H7 (cell line): ENCODE measurements around the gene ARX. TPM values are rescaled to one million over a fixed set of nuclear protein-coding genes. Genes with fewer than 3 reads are reported as not detected.

Experiments used
- DNase-seq: peaks from one replicate; pipeline ENCODE4 v3.0.0; 2012
- H3K27me3 ChIP-seq: 2 replicates; pipeline ENCODE4 v1.6.0; 2011; ENCODE audit warnings: mild to moderate bottlenecking, low read length; ENCODE audit not compliant: control insufficient read depth, insufficient read depth
- H3K36me3 ChIP-seq: replicated peaks from 2 replicates; pipeline ENCODE4 v1.5.1; 2011; ENCODE audit warnings: low read length; ENCODE audit not compliant: control insufficient read depth, insufficient read depth
- H3K4me3 ChIP-seq: 2 replicates; pipeline ENCODE4 v1.5.1; 2011; ENCODE audit warnings: low read depth, mild to moderate bottlenecking, control low read depth, low read length, moderate library complexity; ENCODE audit not compliant: insufficient read depth
- total RNA-seq: library from RNA; depleted of rRNA; stranded (reverse); fragments of >200 nt; shearing (Covaris generic); gene quantifications from 2 replicates; pipeline ENCODE4 v1.2.3, GENCODE V29; 2014; rRNA removed

ARX gene
- total RNA-seq = not detected in 2 replicates

GRCh38 chrX:25015486-25016360, at the start of gene ARX:
ARX (minus strand) TSS chrX:25015965; CDS start chrX:25015737, 228 bp downstream.
- Histone ChIP-seq H3K36me3 (no peaks in the 10 kb centered on the region), H3K27me3 (peaks cover 98% of the 10 kb centered on the region), H3K4me3 (peak within 1 kb of the TSS; percentile 34)
- DNase-seq = peak; percentile 100

DNA sequence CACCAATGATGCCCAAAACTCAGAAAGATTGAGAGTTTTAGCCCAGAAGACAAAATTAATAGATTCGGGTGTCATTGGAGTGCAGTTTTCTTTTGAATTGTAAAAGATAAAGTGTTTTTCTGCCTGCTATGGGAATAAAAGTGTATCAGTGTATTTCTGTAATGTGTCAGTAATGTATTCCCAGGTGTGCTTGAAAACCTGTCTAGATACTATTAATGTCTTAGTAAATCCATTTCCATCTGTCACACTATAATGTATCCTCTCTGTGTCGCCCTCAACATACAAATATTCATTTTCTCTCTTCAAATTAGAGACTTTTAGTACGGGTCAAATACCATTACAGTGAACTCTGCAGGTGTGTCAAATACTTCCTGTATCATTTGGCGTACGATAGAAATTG, 43.5 kb upstream of the ARX start:
- no peak overlapping the region for H3K4me3 ChIP-seq
- no peaks in the 10 kb centered on the region for H3K27me3 ChIP-seq
- DNase-seq = no peak
- H3K36me3 ChIP-seq = no peaks in the 10 kb centered on the region

DNA sequence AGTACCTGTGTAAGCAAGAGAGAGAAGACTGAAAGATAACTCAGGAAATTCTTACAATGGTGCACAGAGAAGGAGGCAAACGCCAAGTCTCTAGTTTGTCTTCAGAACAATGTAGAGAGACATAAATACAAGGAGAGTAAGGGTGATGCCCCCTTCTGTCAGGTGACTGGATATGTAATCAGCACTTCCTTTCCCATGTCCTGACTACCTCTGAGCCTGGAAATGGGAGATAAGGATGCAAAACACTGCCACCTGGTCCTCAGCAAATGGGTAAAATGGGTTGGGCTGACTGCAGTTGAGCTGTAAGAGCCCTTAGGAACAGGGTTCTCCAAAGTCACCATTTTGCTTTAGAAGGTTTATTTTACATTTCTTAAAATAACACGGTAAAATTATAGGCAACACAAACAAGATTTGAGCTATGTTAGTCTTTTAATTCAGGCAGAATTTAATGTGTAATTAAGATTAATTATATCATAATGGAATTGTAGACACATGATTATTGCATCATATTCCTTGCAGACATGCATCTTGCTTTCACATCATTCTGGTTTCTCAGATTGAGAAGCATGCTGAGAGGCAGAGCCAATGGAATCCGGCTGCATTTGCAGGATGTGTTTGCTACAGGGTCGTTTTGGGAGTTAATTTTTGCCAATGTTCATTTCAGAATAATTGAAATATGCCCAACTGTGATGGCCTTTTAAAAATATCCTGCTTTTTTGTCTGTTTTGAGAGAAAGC, 37.2 kb upstream of the ARX start:
- no peak for DNase-seq
- H3K36me3 ChIP-seq = no peaks in the 10 kb centered on the region
- H3K27me3 ChIP-seq = no peaks in the 10 kb centered on the region
- H3K4me3 ChIP-seq = no peak overlapping the region

DNA sequence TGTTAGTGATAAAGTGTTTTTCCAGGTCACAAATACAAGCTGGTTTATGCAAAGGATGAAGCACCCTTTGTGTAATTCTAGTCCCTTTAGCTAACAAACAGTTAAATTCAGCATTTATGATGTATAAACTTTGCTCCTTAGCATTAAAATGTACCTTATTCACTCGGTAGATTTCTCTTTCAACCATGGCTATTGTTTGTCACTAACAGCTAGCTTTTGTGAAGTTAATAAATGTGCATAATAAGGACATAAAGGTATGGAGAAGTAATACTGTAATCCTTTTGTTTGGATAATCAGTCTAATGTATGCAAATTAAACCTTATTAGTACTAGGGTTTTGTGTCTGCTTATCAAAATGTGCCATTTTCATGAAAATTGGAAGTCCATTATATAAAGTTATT, 34.2 kb upstream of the ARX start:
- Histone ChIP-seq H3K36me3 (no peaks in the 10 kb centered on the region), H3K4me3 (no peak overlapping the region), H3K27me3 (no peaks in the 10 kb centered on the region)
- no peak for DNase-seq

DNA sequence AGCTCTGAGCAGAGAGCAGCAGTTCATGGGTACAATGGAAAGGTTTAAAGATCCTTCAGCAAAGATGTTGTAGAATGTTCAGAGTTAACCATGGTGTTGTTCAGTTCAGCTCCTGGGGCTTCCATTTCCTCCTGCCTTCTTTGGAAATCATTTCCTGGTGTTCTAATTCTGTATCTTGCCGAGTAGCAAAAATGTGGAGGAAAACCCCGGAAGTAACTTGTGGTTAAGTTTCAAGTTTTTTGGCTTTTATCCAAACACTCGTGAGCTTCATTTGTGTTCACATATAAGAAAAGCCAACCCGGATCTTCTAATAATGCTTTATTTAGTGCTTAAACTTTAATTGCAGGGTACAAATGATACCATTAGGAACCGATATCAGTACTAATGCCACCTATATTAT, 33.6 kb upstream of the ARX start:
- H3K36me3 ChIP-seq = no peaks in the 10 kb centered on the region
- no peak for DNase-seq
- no peak overlapping the region for H3K4me3 ChIP-seq
- H3K27me3 ChIP-seq = no peaks in the 10 kb centered on the region

DNA sequence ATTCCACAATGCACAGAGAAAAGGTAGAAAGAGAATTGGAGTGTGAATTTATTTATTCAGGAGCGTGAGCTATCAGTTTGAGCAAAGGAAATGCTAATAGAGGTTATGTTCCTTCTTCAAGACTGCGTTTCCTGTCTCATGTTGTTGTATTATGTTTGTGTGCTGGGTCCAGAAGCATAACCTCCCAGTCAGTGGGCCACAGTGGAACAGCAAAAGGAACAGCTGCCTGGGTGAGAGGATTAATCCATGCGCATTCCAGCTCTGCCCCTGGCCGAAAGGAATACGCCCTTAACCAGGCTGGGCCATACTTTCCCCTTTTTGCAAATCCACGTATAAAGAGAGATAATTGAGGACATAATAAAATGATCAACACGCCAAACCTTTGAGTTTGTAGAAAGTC, 32.4 kb upstream of the ARX start:
- DNase-seq = no peak
- no peaks in the 10 kb centered on the region for H3K27me3 ChIP-seq
- no peak overlapping the region for H3K4me3 ChIP-seq
- no peaks in the 10 kb centered on the region for H3K36me3 ChIP-seq

DNA sequence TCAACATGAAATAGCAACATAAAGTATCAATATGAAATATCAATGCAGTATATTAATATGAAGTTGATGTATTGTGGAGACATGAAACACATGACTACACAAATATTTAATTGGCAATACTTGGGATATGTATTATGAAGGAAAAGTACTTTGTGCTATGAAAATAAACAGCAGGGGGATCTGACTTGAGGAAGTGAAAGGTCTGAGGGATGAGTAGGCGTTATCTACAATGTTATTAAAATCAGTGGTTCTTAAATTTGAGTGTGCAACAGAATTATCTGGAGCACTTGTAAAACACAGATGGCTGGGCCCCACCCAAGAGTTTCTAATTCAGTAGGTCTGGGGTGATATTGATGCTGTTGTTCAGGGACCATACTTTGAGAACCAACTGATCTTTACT, 27.4 kb upstream of the ARX start:
- no peak for DNase-seq
- H3K27me3 ChIP-seq = no peaks in the 10 kb centered on the region
- no peak overlapping the region for H3K4me3 ChIP-seq
- H3K36me3 ChIP-seq = no peaks in the 10 kb centered on the region

DNA sequence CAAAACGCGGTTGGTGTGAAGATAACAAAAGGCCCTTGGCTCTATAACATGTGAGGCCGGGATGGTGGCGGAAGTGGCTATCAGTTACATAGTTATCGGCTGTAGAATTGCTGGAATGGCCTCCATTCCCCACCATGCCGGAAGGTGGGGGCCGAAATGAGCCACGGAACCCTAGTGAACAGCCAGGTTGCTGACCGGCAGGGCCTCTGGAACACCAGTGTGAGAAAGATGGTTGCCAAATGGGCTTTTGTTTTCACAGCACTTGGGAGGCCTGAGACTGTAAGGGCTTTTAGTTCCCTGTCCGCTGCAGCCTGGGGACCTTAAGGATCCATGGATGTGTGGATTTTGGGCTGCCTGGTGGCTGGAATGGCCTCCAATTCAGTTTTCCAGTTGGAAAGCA, 23.3 kb upstream of the ARX start:
- no peak for DNase-seq
- H3K27me3 ChIP-seq = no peaks in the 10 kb centered on the region
- H3K4me3 ChIP-seq = no peak overlapping the region

DNA sequence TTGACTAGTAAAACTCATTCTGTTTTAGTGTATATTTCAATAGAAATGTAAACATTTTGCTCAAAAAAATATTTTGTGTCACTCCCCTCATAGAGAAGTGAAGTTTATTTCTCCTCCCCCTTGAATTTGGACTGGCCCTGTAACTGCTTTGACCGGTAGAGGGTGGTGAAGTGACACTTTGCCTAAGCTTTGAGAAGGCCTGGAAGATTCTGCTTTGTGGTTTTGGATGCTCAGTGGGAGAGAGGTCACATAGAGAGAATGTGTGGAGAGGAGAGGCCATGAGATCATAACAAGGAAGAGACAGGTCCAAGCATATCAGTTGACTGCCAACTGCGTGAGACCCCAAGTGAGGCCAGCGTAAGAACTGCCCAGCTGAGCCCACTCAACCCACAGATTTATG, 19.1 kb upstream of the ARX start:
- peak; percentile 74 for DNase-seq
- Histone ChIP-seq H3K27me3 (no peaks in the 10 kb centered on the region), H3K36me3 (no peaks in the 10 kb centered on the region), H3K4me3 (no peak overlapping the region)

More for the DNA sequence above, 23.3 kb upstream of the ARX start:
- H3K36me3 ChIP-seq = no peaks in the 10 kb centered on the region

GRCh38 chrX:25029288-25029825, 13.6 kb upstream of the ARX start:
- no peak overlapping the region for H3K4me3 ChIP-seq

GRCh38 chrX:25028726-25029125, 13.0 kb upstream of the ARX start:
- H3K4me3 ChIP-seq = no peak overlapping the region
- H3K27me3 ChIP-seq = peaks cover 17% of the 10 kb centered on the region
- no peaks in the 10 kb centered on the region for H3K36me3 ChIP-seq
- no peak for DNase-seq

More at GRCh38 chrX:25029288-25029825, 13.6 kb upstream of the ARX start:
- no peak for DNase-seq
- Histone ChIP-seq H3K27me3 (peaks cover 11% of the 10 kb centered on the region), H3K36me3 (no peaks in the 10 kb centered on the region)

- DNase-seq = no peak
- Histone ChIP-seq H3K27me3 (peaks cover 39% of the 10 kb centered on the region), H3K36me3 (no peaks in the 10 kb centered on the region), H3K4me3 (no peak overlapping the region)
These were observed 10.8 kb upstream of the ARX start for GRCh38 chrX:25026576-25026975.

DNA sequence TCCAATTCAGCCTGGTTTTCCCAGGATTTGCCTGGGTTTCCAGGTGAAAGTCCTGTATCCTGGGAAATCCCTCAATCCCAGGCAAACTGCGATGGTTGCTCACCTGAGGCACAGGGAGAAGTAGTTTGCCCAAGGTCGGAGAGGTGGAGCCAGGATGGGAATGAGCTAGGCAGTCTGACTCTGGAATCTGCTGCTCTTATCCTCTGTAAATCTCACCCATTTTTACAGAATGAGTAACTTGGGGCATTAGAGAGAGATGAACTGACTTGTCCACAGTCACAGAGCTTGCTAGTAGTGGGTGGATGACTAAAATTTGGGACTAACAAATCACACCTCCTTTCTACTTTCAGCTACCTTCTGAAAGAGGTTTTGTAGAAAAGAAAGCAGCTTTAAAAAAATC, 9.8 kb upstream of the ARX start:
- no peaks in the 10 kb centered on the region for H3K36me3 ChIP-seq
- H3K27me3 ChIP-seq = peaks cover 47% of the 10 kb centered on the region

GRCh38 chrX:25023908-25024307, 8.1 kb upstream of the ARX start:
- Histone ChIP-seq H3K27me3 (peaks cover 64% of the 10 kb centered on the region), H3K36me3 (no peaks in the 10 kb centered on the region), H3K4me3 (no peak overlapping the region)
- no peak for DNase-seq

More for the DNA sequence above, 9.8 kb upstream of the ARX start:
- no peak overlapping the region for H3K4me3 ChIP-seq
- DNase-seq = no peak
